Left ventricle myocardium inferior (tissue), 1 donor: Measurements from ENCODE around the gene MTCH2. TPM values are rescaled to one million over a fixed set of nuclear protein-coding genes. Genes with fewer than 3 reads are reported as not detected.

Experiments
- DNase-seq: peaks from one replicate; pipeline ENCODE4 v3.0.0-alpha.2; 2020
- H3K27ac ChIP-seq: fragments of 200-600 bp; replicated peaks from 2 replicates; pipeline ENCODE4 v1.8.0; 2021
- H3K27me3 ChIP-seq: fragments of 200-600 bp; 2 replicates; pipeline ENCODE4 v1.8.0; 2021; ENCODE audit warnings: low read depth
- H3K36me3 ChIP-seq: fragments of 200-600 bp; 2 replicates; pipeline ENCODE4 v1.8.0; 2021
- H3K4me1 ChIP-seq: fragments of 200-600 bp; 2 replicates; pipeline ENCODE4 v1.8.0; 2021
- H3K4me3 ChIP-seq: fragments of 200-600 bp; 2 replicates; pipeline ENCODE4 v1.8.0; 2021; ENCODE audit warnings: mild to moderate bottlenecking, moderate library complexity
- H3K9me3 ChIP-seq: fragments of 200-600 bp; replicated peaks from 2 replicates; pipeline ENCODE4 v1.8.0; 2021
- CTCF ChIP-seq: fragments of 200-600 bp; IDR thresholded peaks from 2 replicates; pipeline ENCODE4 v1.8.0; 2021; ENCODE audit warnings: antibody characterized with exemption, mild to moderate bottlenecking, borderline replicate concordance
- intact Hi-C: fragments of 100-400 bp; cut with micrococcal nuclease; formaldehyde crosslinking; loops from one replicate; pipeline ENCODE4 v1.11.0; 2022
- total RNA-seq: library from RNA; stranded (reverse); fragmentation: NEBNext Ultra II Directional; extraction: Animal tissue kit (Norgen Biotek cat#: 25700); gene quantifications from one replicate; pipeline ENCODE4 v1.2.1, GENCODE V29; 2021
- donor health status: DM: no; HTN: yes; CAD: no; lungs with severe emphysema.

The MTCH2 gene
- total RNA-seq, 1 donor from 2014 or later, result 93.7 TPM

- intact Hi-C loops, result no loop called here
- DNase-seq, result no peak
- Histone ChIP-seq H3K9me3 (no peaks in the 10 kb centered on the region), H3K4me3 (no peak overlapping the region), H3K27ac (no peak overlapping the region), H3K27me3 (no peaks in the 10 kb centered on the region), H3K36me3 (no peaks in the 10 kb centered on the region), H3K4me1 (no peaks in the 10 kb centered on the region)
- TF ChIP-seq CTCF, result no peak
Observed at GRCh38 chr11:47686151-47686550, 43.8 kb upstream of the MTCH2 start.

GRCh38 chr11:47675851-47676250 is 33.5 kb upstream of the MTCH2 start:
- DNase-seq, result no peak
- Histone ChIP-seq H3K9me3 (no peaks in the 10 kb centered on the region), H3K27ac (no peak overlapping the region), H3K4me3 (no peak overlapping the region), H3K27me3 (no peaks in the 10 kb centered on the region), H3K4me1 (no peaks in the 10 kb centered on the region), H3K36me3 (no peaks in the 10 kb centered on the region)
- intact Hi-C loops, result no loop called here
- no peak for TF ChIP-seq CTCF

GRCh38 chr11:47672283-47672730 is 29.9 kb upstream of the MTCH2 start:
- no peak for TF ChIP-seq CTCF
- DNase-seq, result no peak
- H3K9me3 ChIP-seq, result no peaks in the 10 kb centered on the region
- H3K4me1 ChIP-seq, result no peaks in the 10 kb centered on the region
- intact Hi-C loops, result no loop called here
- H3K4me3 ChIP-seq, result no peak overlapping the region
- H3K27me3 ChIP-seq, result no peaks in the 10 kb centered on the region
- H3K27ac ChIP-seq, result no peak overlapping the region
- H3K36me3 ChIP-seq, result no peaks in the 10 kb centered on the region

- no peak overlapping the region for H3K4me3 ChIP-seq
- no peaks in the 10 kb centered on the region for H3K9me3 ChIP-seq
- no peaks in the 10 kb centered on the region for H3K36me3 ChIP-seq
- H3K4me1 ChIP-seq, result no peaks in the 10 kb centered on the region
- TF ChIP-seq CTCF, result no peak
- no peak overlapping the region for H3K27ac ChIP-seq
- no peak for DNase-seq
- H3K27me3 ChIP-seq, result no peaks in the 10 kb centered on the region
- intact Hi-C loops, result no loop called here
Observed at GRCh38 chr11:47669856-47670255, 27.5 kb upstream of the MTCH2 start.

GRCh38 chr11:47668665-47669064 is 26.3 kb upstream of the MTCH2 start:
- Histone ChIP-seq H3K9me3 (no peaks in the 10 kb centered on the region), H3K36me3 (no peaks in the 10 kb centered on the region), H3K27me3 (no peaks in the 10 kb centered on the region), H3K4me1 (no peaks in the 10 kb centered on the region), H3K27ac (no peak overlapping the region), H3K4me3 (no peak overlapping the region)
- intact Hi-C loops, result no loop called here
- no peak for TF ChIP-seq CTCF
- DNase-seq, result no peak

GRCh38 chr11:47667555-47667954 is 25.2 kb upstream of the MTCH2 start:
- no peak for TF ChIP-seq CTCF
- Histone ChIP-seq H3K4me1 (no peaks in the 10 kb centered on the region), H3K36me3 (no peaks in the 10 kb centered on the region), H3K27me3 (no peaks in the 10 kb centered on the region), H3K4me3 (no peak overlapping the region), H3K9me3 (no peaks in the 10 kb centered on the region), H3K27ac (no peak overlapping the region)
- intact Hi-C loops, result no loop called here
- no peak for DNase-seq
